Measurements from ENCODE around the gene RPL10.

- TF ChIP-seq CTCF (IDR thresholded peaks at IDR 0.05) (no peak), POLR2A (IDR thresholded peaks at IDR 0.05) (no peak)
Observed at GRCh38 chrX:154444755-154445246, 46.6 kb downstream of the RPL10 start.

Data from heart left ventricle (tissue), 13 donors.